Kidney tubule cell (primary cell): ENCODE data around the gene PCDH15.
"Not testable (repeated sequence)": the region's sequence is repeated elsewhere in the genome, so short reads cannot be mapped to it uniquely, and the experiment has no call there.

Experiments
- DNase-seq: peaks from one replicate; pipeline ENCODE4 v3.0.0-alpha.2; 2018; ENCODE audit warnings: low spot score

Gene PCDH15

DNA sequence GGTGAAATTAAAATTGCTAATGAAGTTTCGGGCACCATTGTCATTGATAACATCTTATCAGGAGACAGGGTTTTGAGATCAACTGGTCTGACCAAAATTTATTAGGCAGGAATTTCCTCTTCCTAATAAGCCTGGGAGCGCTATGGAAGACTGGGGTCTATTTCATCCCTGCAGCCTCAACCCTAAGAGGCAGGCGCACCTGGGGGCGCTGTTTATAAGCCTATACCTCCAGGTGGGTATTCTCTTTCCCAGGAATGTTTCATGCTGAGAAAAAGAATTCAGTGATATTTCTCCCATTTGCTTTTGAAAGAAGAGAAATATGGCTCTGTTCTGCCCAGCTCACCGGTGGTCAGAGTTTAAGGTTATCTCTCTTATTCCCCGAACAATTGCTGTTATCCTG lies 406.4 kb downstream of the PCDH15 start:
- not testable (repeated sequence) for DNase-seq

DNA sequence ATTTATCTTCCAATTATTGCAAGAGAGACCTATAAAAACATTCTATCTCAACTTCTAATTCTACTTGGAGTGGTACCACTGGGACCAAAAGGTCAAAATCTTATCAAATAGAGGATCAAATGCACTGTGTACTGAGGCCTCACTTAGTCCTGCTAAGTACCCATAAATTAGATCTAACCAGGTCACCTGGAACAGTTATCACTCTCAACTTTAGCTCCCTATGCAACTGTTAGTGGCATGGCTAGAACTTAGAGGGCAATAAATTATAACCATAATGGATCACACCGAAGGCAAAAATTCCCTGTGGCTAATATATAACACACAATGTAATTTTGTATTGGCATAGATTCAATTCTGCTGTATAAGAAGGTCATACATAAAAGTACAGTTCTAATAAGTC lies 428.9 kb downstream of the PCDH15 start:
- DNase-seq: no peak

DNA sequence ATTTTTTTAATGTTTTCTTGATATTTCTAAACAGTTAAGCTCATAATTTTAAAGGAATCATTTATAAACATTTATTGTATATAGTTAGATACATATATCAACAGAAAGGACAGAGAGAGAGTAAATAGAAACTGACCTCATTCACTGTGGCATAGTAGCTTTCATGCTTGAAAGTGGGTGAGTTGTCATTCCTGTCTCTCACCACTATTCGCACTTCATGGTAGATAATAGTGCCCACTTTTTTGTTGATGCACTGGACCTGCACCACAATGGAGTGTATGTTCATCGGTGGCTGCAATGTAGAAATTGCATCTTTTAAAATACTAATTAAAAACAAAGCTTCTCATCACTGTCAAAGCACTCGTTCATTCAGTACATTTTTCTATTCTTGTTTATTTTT lies 432.0 kb downstream of the PCDH15 start:
- no peak for DNase-seq

DNA sequence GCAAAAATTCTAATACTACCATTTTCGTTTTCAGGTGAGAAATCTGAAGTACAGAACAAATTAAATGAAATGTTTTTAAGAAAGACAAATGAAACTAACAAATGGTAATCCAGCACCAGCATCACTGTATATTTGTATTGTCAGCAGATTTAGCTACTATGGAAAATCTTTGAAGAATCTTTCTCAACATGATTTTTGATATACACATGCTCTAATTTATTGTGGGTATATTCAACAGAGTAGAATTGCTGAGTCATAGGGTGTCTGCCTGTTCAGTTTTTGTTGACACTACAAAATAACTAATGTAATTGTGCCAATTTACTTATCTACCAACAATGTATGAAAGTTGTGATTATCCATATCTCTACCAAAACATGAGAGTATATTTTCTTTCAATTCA lies 437.6 kb downstream of the PCDH15 start:
- no peak for DNase-seq

DNA sequence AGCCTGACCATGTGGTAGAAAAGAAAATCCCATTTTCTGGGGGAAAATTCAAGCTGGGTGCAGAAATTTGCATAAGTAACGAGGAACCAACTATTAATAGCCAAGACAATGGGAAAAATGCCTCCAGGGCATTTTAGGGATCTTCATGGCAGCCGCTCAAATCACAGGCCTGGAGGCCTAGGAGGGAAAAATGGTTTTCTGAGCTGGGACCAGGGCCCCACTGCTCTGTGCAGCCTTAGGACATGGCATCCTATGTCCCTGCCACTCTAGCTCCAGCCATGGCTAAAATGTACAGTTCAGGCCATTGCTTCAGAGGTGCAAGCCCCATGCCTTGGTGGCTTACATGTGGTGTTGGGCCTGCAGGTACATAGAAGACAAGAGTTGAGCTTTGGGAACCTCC lies 459.0 kb downstream of the PCDH15 start:
- no peak for DNase-seq

DNA sequence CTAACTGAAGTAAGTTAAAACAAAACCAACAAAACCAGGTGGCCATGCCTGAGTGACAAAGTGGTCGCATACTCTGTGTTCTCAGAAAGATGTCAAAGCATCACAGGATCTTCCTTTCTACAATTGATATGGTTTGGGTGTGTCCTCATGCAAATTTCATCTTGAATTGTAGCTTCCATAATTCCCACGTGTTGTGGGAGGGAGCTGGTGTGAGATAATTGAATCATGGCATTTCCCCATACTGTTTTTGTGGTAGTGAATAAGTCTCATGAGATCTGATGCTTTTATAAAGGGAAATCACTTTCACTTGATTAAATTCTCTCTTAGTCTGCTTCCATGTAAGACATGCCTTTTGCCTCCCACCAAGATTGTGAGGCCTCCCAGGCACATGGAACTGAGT lies 465.7 kb downstream of the PCDH15 start:
- no peak for DNase-seq

DNA sequence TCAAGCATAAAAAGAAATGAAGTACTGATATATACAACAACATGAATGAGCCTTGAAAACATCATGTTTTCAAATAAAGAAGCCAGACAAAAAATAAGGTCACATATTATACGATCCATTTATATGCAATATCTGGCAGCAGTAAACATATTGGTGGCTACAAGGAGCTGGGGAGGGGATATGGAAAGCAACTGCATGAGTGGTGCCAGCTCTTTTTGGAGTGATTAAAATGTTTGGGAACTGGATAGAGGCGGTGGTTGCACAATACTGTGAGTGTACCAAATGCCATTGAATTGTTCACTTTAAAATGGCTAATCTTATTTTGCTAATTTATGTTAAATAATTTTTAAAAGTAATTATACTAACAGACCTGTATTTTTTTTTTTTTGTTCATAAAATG lies 481.7 kb downstream of the PCDH15 start:
- no peak for DNase-seq

DNA sequence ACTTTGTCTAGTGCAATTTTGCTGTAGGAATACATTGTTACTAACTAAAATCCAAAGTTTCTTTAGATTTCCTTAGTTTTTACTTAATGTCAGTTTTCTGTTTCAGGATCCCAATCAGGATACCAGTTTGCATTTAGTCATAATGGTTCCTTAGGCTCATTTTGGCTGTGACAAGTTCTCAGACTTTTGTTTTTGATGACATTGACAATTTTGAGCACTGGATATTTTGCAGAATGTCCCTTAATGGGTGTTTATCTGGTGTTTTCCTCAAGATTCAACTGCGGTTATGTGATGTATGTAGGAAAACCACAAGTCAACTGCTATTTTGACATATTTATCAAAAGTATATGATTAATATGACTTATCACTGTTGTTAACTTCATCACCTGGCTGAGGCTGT lies 482.6 kb downstream of the PCDH15 start:
- DNase-seq: no peak

DNA sequence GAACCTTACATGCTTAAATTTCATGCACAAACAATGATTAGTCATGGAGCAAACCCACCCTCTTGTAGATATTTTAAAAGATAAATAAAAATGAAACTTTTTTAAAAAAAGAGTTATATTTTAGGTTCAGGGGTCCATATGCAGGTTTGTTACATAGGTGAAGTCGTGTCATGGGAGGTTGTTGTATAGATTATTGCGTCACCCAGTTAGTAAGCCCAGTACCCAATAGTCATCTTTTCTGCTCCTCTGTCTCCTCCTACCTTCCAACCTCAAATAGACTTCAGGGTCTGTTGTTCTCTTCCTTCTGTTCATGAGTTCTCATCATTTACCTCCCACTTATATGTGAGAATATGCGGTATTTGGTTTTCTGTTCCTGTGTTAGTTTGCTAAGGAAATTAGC lies 486.6 kb downstream of the PCDH15 start:
- no peak for DNase-seq

DNA sequence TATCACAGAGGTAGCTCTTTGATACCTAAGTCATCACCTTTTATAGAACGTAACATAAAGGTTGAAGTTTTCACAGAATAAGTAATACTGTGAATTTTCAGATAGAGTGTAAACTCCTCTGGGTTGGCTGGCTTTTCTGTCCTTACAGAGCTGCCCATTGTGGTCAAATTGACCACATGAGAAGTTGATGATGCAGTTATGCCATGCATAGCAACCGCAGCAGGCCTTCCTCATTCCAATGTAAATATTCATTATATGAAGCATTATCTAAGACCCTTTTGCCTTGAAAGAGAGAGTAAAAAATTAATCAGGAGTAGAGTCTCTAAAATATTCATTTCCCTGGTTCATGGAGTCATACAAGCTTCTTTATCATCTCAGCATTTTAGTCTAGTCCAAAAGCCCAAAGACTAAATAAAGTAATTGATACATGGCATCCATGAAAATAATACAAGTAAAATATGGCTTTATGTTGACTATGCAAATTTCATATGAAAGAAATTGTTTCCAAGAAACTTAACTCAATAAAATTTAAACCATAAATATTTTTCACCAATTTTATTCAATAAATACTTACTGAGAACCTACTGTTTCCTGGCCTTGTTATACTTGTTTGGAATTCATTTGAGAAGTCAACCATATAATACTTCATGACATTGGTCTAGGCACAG lies 516.4 kb downstream of the PCDH15 start:
- peak; percentile 94 for DNase-seq

DNA sequence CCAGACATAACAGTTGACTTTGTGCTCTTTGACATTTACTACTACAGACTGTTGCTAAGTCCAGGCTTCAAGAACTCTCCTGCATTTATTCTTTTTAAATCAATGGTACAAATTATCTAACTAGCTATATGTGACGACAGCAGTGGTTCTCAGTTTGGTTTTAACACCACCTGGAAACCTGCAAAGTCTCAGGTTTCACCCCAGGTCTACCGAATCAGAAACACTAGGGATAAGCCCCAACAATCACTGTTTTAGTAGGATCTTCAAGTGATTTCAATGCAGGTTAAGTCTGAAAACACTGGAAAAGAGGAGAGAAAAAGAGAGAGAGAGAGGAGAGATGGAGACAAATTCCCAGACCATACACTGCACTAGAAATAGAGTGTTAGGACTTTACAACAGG lies 519.0 kb downstream of the PCDH15 start:
- DNase-seq: no peak

DNA sequence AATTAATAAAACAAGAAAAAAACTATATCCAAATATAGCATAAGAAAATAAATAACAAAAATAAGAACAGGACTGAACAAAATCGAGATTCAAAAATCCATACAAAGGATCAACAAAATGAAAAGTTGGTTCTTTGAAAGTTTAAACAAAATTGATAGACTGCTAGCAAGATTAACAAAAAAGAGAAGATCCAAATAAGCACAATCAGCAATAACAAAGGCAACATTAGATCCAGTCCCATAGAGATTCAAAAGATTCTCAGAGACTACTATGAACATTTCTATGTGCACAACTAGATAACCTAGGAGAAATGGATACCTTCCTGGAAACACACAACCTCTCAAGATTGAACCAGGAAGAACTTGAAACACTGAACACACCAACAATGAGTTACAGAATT lies 534.6 kb downstream of the PCDH15 start:
- DNase-seq: no peak

DNA sequence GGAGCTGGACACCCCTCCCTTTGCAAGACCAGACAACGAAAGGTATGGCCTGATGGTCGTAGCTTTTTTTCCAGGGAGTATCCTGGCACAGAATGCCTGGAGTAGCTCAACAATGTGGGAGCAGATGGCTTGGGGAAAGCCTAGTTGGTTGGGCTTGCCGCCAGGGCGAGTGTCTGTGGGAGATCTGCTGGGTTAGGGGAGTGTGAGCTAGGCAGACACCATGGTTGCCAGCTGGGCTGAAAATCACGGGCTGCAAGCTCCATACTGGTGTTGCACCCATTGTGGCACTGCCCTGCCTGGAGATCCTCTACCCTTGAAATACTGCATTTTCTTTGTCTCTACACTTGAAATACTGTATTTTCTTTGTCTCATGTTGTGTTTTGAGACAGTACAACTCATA lies 538.3 kb downstream of the PCDH15 start:
- no peak for DNase-seq

DNA sequence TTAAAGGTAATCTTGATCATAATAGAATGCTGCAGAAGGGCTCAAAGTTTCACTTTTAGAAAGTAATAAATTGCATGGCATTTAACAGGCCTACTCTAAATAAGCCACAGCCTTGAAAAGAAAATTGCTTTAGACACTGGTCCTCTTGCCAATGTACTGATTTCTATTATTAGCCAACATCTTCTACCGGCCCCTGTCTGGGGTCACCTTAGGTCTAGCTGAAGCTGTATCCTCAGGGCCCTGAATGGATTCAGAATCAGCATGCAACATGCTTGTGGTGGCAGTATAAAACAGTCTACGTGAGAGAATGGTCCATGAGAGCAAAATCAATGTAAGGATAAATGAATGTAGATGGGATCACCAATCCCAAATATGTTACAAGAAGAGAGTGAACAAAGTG lies 541.9 kb downstream of the PCDH15 start:
- no peak for DNase-seq

DNA sequence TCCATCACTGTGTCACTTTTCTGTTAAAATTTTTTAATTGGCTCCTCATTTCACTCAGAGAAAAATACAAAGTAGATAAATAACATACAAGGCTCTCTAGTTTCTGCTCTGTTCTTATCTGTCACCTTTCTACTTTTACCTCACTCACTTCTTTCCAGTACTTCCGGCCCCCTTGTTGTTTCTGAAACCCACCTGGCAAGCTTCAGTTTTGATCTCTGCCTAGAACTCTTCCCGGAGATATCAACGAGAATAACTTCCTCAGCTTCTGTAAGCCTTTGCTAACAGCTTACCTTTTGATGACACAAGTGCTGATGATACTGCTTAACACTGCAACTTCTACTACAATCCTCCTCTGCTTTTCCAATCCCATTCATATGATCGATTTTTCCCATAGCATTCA lies 566.2 kb downstream of the PCDH15 start:
- no peak for DNase-seq

DNA sequence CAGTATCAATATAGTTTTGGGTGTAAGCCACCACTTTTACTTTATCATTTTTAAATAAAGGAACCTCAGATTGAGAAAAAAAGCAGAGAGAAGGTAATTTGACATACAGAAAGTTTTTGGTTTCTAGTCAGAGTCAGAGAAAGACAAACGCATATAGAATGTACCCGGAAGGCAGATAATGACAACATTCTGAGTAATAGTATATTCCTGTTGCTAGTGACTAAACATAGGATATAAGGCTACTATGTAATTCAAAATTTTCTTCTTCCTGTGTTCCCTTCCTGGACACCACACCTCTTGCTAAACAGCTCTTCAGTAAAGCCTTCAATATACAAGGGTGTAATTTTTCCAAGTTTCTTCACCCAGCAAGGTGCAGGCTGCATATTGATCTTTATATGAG lies 597.6 kb downstream of the PCDH15 start:
- no peak for DNase-seq

DNA sequence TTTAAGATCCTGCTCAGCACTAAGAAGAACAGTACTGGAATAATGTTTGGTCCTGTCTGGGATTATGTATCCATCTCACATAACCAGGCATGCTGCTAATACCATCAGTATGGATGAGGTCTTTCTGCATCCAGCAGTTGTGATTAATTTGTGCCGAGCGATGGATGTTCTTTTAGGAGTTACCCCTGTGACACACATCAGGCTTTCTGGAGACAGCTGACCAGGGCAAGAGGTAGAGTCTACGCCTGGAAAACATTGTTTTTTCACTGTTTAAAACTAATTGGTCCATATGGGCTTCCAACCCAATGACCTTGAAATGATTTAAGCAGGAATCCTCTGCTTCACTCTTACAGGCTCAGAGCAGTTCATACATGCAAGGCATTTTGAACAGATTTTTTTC lies 603.0 kb downstream of the PCDH15 start:
- no peak for DNase-seq

DNA sequence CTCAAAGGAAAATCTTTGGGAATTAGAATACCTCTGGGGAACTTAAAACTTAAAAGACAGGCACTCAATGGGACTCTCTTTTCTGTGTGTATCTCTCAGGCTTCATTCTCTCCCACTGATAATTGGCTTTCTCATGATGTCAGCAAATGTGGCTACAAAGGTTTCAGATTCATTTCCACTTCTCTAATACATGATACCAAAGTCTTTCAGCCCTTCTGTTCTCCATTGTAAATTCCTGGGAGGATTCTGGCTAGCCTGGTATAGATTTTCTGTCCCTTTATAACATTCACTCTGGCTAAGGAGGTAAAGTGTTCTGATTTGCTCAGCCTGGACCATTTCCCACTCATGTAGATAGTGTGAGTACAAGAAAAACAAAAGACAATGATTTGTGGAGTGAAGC lies 606.2 kb downstream of the PCDH15 start:
- no peak for DNase-seq

DNA sequence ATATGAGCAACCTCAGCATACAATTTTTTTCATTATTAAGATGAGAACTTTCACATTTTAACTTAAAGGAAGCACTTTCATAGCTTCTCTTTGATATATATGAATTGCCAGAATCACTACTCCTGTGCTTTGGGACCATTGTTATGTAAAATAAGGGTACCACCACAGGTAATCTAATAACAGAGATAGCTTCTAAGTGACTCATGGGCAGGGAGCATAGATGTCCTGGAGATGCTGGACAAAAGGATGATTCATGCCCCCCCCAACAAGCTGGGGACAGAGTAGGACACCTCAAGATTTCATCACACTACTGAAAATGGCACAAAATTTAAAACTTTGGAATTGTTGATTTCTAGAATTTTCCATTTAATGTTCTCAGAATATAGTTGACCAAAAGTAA lies 641.1 kb downstream of the PCDH15 start:
- no peak for DNase-seq

DNA sequence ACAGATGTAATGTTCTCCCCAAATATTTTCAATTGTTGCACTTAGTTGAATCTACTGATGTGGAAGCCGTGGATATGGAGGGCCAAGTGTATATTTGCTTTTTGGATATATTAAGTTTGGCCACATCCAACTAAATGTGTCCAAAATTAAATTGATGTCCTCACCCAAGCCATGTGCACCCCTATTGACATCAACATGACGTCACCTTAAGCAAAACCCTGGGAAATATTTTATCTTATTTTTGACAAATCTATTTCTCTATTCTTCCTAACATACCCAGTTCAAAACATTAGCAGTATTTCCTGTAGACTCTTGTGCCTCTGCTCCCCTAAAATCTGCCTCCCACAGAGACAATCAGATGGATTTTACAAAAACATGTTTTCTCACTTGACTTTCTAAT lies 652.5 kb downstream of the PCDH15 start:
- no peak for DNase-seq

DNA sequence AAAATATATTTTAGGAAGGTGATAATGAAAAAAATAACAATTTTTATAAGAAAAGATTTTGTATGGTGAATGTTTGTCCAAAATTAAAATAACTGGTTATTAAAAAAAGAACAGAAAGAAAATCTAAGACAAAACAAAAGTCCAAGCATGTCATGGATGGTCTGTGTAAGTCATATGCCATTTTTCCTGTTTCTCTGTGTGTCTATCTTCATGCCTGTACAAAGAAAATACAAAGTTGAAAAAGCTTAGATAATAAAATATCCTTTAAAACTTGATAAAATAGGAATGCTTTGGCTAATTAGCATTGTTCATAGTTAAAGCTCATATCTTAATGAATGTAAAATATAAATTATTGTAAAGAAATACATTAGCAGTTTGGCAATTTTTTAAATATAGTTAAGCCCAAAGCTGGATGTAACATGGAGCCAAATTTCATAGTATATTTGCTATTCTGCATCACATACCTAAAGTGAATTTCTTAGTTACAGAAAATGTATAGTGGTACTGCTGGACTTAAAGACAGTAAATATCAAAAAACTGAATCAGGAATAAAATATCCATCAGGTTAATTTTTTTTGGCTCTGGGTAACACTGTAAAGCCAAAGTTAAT lies 661.1 kb downstream of the PCDH15 start:
- DNase-seq: no peak

DNA sequence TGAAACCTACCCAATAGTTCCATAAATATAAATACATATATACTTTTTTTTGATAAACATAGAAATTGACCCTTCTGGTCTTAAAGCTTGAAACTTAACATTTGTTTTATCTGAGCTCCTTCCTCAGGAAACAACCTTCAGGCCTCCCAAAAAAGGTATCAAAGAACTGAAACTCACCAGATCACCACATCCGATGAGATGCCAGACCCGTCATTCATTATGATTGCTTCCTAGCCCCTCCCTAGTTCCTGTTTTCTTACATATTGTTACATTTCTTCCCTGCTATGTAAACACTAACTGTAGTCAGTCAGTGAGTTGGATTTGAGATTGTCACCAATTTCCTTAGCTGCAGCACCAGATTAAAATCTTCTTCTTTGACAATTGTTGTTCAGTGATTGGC lies 663.6 kb downstream of the PCDH15 start:
- DNase-seq: no peak

DNA sequence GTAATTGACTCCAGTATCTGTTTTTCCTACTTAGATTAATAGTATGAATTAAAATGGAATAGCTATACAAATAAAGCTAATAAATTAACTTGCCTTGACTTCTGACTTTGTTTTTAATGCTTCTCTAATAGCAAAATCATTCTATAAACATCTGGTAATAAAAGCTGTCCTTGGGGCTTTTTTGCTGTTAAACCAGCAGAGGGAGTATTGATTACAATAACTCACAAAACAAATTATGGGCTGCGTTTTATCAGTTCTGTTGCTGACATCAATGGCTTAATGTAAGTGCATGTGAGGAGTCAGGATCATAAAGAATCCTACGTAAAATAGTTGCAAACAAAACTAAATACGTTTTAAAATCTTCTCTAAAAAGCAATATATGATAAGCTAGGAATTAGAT lies 667.8 kb downstream of the PCDH15 start:
- no peak for DNase-seq

DNA sequence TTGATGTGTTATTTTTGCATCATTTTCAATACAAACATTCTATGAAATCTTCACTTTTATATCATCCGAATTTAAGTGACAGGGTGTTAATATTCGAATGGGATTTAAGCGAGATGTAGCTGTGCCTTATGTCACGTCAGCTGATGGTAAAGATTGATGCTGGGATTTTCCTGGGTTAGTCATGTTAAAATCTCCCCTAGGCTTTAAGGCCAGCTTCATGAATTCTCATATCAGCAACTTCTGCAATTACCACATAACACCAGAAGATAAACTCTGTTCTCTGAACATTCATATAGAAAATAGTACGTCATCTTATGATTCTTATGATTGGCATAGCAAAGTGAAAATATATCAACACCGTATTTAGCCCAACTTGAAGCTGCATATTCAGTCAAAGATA lies 669.2 kb downstream of the PCDH15 start:
- no peak for DNase-seq
